ENCODE measurements around the gene FBXW9.

FBXW9 gene

DNA sequence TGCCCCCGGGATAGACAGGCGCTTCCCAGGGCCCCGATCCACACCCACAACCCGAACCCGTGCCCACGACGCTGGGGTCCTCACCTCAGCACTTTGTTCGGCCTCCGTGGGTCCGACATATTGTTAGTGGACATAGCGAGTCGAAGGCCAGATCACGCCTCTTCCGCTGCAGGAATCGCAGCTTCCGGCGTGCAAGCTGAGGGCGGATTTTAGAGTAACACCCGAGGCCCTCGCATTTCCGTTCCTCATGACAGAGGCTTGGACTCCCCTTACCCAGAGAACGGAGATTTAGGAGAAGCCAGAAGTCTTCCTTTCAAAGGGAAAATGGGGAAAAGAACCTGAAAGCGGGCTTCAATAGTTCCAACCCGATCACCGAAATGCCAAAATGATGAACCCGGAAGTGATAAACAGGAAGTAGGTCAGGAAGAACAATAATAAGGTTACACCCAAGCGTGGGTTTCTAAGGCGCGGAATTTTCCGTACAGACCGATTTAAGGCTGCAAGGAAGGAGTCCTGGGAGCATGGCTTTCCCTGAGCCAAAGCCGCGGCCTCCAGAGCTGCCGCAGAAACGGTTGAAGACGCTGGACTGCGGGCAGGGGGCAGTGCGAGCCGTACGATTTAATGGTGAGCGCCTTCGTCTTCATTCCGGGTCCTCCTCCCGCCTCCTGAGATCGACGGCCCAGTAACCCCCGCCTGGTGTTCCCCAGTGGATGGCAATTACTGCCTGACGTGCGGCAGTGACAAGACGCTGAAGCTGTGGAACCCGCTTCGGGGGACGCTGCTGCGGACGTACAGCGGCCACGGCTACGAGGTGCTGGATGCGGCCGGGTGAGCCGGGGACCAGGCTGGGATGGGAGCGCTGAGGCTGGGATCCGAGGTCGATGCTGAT lies 26.9 kb downstream of the FBXW9 start:
- H3K4me3 ChIP-seq (ENCODE audit: low read length) = peak overlapping the region; percentile 97
- no CpG with 5 or more reads among the region's 64 CpGs for WGBS (ENCODE audit: extremely low coverage, insufficient coverage, low lambda C conversion rate)
- H3K23ac ChIP-seq (ENCODE audit: low read length) = peak overlapping the region; percentile 68
- no peaks in the 10 kb centered on the region for H3K27me3 ChIP-seq (ENCODE audit: insufficient read depth, low read length, poor library complexity)
- H3K4me1 ChIP-seq (ENCODE audit: control insufficient read depth, low read depth, low read length) = peaks cover 3% of the 10 kb centered on the region
- DNase-seq = peak; percentile 85
- H3K27ac ChIP-seq (ENCODE audit: low read depth, low read length) = peak overlapping the region; percentile 76
- H2BK120ac ChIP-seq (ENCODE audit: low read depth, low read length) = no peak overlapping the region
- no peak overlapping the region for H3K18ac ChIP-seq (ENCODE audit: low read length)
- H2BK5ac ChIP-seq (ENCODE audit: low read length) = peak overlapping the region; percentile 91
- peaks cover 8% of the 10 kb centered on the region for H3K79me2 ChIP-seq (ENCODE audit: control insufficient read depth, insufficient read depth, low read length)
- H4K5ac ChIP-seq (ENCODE audit: low read length) = peak overlapping the region; percentile 96
- H3K9ac ChIP-seq (ENCODE audit: low read length) = peak overlapping the region; percentile 96
- no peak overlapping the region for H4K8ac ChIP-seq (ENCODE audit: low read depth, low read length)
- H3K79me1 ChIP-seq (ENCODE audit: low read length) = peaks cover 18% of the 10 kb centered on the region
- H3K4ac ChIP-seq (ENCODE audit: low read depth, low read length) = peak overlapping the region; percentile 28
- no peak overlapping the region for H2BK15ac ChIP-seq (replicated peaks; ENCODE audit: low read depth)
- H3K36me3 ChIP-seq (ENCODE audit: control insufficient read depth, insufficient read depth, low read length) = no peaks in the 10 kb centered on the region
- no peak overlapping the region for H2AK5ac ChIP-seq (ENCODE audit: low read length)
- H3K56ac ChIP-seq (ENCODE audit: low read length) = peak overlapping the region; percentile 98
- H3K4me2 ChIP-seq (ENCODE audit: low read length) = peak overlapping the region; percentile 82

DNA sequence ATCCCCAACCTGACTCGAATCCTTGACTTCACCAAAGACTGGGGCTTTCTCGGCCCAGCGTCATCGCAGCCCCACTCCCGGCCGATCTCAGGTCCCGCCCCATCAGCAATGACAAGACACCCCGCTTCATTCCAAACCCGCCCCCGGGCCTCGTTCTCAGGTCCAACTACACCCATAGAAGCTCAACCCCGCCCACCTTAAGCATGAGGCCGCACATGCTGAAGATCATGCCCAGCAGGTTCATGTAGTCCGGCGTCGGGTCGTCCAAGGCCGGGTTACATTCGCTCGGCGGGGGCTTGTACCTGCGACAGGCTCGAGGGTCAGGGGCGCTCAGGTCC lies 27.5 kb downstream of the FBXW9 start:
- Histone ChIP-seq H4K5ac (ENCODE audit: low read length) (no peak overlapping the region), H3K27ac (ENCODE audit: low read depth, low read length) (no peak overlapping the region), H3K56ac (ENCODE audit: low read length) (peak overlapping the region; percentile 98), H3K9ac (ENCODE audit: low read length) (peak overlapping the region; percentile 96), H3K4me3 (ENCODE audit: low read length) (peak overlapping the region; percentile 97), H2BK5ac (ENCODE audit: low read length) (no peak overlapping the region), H2BK120ac (ENCODE audit: low read depth, low read length) (no peak overlapping the region), H3K18ac (ENCODE audit: low read length) (no peak overlapping the region), H3K79me2 (ENCODE audit: control insufficient read depth, insufficient read depth, low read length) (peaks cover 8% of the 10 kb centered on the region), H3K4me1 (ENCODE audit: control insufficient read depth, low read depth, low read length) (peaks cover 3% of the 10 kb centered on the region), H2AK5ac (ENCODE audit: low read length) (no peak overlapping the region), H3K23ac (ENCODE audit: low read length) (peak overlapping the region; percentile 68), H2BK15ac (replicated peaks; ENCODE audit: low read depth) (no peak overlapping the region), H3K36me3 (ENCODE audit: control insufficient read depth, insufficient read depth, low read length) (no peaks in the 10 kb centered on the region), H3K4me2 (ENCODE audit: low read length) (peak overlapping the region; percentile 82), H3K27me3 (ENCODE audit: insufficient read depth, low read length, poor library complexity) (no peaks in the 10 kb centered on the region), H4K8ac (ENCODE audit: low read depth, low read length) (no peak overlapping the region), H3K79me1 (ENCODE audit: low read length) (peaks cover 18% of the 10 kb centered on the region), H3K4ac (ENCODE audit: low read depth, low read length) (peak overlapping the region; percentile 21)
- peak; percentile 43 for DNase-seq
- no CpG with 5 or more reads among the region's 24 CpGs for whole genome bisulfite sequencing (ENCODE audit: extremely low coverage, insufficient coverage, low lambda C conversion rate)

DNA sequence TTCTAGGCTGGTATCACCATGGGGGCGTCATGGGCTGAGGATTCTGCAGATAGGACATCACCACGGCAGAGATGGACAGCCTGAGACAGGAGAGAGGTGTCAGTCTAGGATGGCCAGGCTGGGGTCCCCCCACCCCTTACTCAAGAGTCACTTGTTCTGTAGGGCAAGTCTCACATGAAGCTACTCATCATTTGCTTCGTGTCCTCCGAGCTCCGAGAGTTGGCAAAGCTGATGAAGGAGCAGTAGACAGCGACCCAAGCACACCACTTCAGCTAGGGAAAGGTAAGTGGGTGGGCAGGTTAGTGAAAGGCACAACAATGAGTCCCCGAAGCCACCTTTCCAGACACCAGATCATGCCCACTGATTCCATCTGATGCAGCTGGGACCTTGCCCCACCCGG lies 28.1 kb downstream of the FBXW9 start:
- Histone ChIP-seq H4K8ac (ENCODE audit: low read depth, low read length) (no peak overlapping the region), H3K4me3 (ENCODE audit: low read length) (peak overlapping the region; percentile 97), H3K36me3 (ENCODE audit: control insufficient read depth, insufficient read depth, low read length) (no peaks in the 10 kb centered on the region), H3K4me1 (ENCODE audit: control insufficient read depth, low read depth, low read length) (peaks cover 3% of the 10 kb centered on the region), H3K79me2 (ENCODE audit: control insufficient read depth, insufficient read depth, low read length) (peaks cover 8% of the 10 kb centered on the region), H3K27me3 (ENCODE audit: insufficient read depth, low read length, poor library complexity) (no peaks in the 10 kb centered on the region), H3K79me1 (ENCODE audit: low read length) (peaks cover 18% of the 10 kb centered on the region), H3K23ac (ENCODE audit: low read length) (no peak overlapping the region), H3K4me2 (ENCODE audit: low read length) (peak overlapping the region; percentile 82), H2AK5ac (ENCODE audit: low read length) (no peak overlapping the region), H2BK15ac (replicated peaks; ENCODE audit: low read depth) (no peak overlapping the region), H3K9ac (ENCODE audit: low read length) (peak overlapping the region; percentile 96), H3K56ac (ENCODE audit: low read length) (peak overlapping the region; percentile 98), H3K27ac (ENCODE audit: low read depth, low read length) (no peak overlapping the region), H3K18ac (ENCODE audit: low read length) (no peak overlapping the region), H3K4ac (ENCODE audit: low read depth, low read length) (no peak overlapping the region), H4K5ac (ENCODE audit: low read length) (no peak overlapping the region), H2BK120ac (ENCODE audit: low read depth, low read length) (no peak overlapping the region), H2BK5ac (ENCODE audit: low read length) (no peak overlapping the region)
- no peak for DNase-seq
- no CpG with 5 or more reads among the region's 8 CpGs for WGBS (ENCODE audit: extremely low coverage, insufficient coverage, low lambda C conversion rate)

DNA sequence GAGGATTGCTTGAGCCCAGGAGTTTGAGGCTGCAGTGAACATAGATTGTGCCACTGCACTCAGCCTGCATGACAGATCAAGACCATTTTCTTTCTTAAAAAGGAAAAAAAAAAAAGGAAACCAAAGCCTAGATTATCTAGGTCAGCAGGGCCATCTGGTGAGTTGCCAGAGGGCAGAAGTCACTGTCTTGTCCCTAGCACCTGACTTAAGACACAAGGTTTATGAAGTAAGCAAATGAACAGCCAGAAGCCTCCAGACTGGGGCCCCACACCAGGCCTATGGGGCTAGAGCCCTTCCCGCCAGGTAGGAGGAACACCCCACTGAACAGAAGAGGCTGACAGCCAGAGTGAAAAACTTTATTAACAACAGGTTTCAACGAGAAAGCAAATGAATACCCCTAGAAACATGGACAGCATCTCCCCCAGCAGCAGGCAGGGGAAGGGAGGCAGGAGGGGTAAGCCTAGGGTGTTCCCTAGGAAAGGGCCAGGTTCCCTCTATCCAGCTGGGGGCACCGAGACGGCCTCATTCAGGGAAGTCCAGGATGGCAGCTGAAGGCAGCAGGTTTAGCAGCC lies 28.6 kb downstream of the FBXW9 start:
- no peak for DNase-seq

DNA sequence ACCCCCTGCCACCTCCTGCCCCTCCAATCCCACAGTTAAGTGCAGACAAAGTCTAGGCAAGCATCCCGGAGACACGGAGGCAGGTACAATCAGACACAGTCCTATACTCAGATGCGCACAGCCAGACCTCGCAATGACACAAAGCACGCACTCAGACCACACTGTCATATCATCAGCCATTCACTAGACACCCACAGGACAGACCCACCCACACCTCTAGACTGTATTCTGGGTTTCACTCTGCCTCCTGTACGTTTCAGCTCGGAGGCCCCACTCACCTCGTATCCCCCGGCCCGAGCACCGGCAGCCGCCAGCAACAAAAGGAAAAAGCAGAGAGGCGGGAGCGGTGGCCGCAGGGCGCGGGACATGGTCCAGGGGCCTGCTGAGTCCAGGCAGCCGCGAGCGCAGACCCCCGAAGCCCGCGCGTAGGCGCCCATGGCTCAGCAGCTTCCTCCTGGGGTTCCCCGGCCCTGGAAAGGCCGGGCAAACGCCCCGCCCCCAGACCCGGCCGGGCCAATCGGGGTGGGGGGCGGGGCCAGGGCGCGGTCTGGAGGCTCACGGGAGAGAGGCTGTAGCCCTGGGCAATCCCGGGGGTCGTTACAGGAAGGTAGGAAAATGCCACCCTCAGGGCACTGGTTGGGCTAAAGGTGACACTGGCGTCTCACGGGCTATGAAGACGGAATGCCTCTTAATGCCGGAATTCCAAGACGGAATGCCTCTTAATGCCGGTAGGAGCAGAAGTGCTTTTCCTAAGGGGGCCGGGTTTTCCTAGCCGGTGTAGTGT lies 30.0 kb downstream of the FBXW9 start, which contains the start of the genes MAN2B1 and WDR83:
MAN2B1 (minus strand) TSS at position 478 of the 784 bp plus-strand sequence; CDS start at position 437, 41 bp downstream.
WDR83 (plus strand) TSS at position 543 of the 784 bp plus-strand sequence. CDS start 2,984 bp downstream, outside the sequence.
- peak within 1 kb of the TSS; percentile 56 for H4K5ac ChIP-seq (ENCODE audit: low read length)
- peak within 1 kb of the TSS; percentile 80 for H3K23ac ChIP-seq (ENCODE audit: low read length)
- H3K4me2 ChIP-seq (ENCODE audit: low read length) = peak within 1 kb of the TSS; percentile 100
- peak; percentile 91 for DNase-seq
- no peak within 1 kb of the TSS for H4K8ac ChIP-seq (ENCODE audit: low read depth, low read length)
- H3K27ac ChIP-seq (ENCODE audit: low read depth, low read length) = peak within 1 kb of the TSS; percentile 10
- no peak within 1 kb of the TSS for H2BK15ac ChIP-seq (replicated peaks; ENCODE audit: low read depth)
- H3K79me2 ChIP-seq (ENCODE audit: control insufficient read depth, insufficient read depth, low read length) = peaks cover 8% of the 10 kb centered on the region
- peak within 1 kb of the TSS; percentile 88 for H2AK5ac ChIP-seq (ENCODE audit: low read length)
- peaks cover 4% of the 10 kb centered on the region for H3K36me3 ChIP-seq (ENCODE audit: control insufficient read depth, insufficient read depth, low read length)
- peaks cover 3% of the 10 kb centered on the region for H3K4me1 ChIP-seq (ENCODE audit: control insufficient read depth, low read depth, low read length)
- no peak within 1 kb of the TSS for H2BK120ac ChIP-seq (ENCODE audit: low read depth, low read length)
- H3K27me3 ChIP-seq (ENCODE audit: insufficient read depth, low read length, poor library complexity) = no peaks in the 10 kb centered on the region
- H3K4me3 ChIP-seq (ENCODE audit: low read length) = peak within 1 kb of the TSS; percentile 79
- no peak within 1 kb of the TSS for H3K4ac ChIP-seq (ENCODE audit: low read depth, low read length)
- no peak within 1 kb of the TSS for H2BK5ac ChIP-seq (ENCODE audit: low read length)
- H3K9ac ChIP-seq (ENCODE audit: low read length) = peak within 1 kb of the TSS; percentile 97
- no CpG with 5 or more reads among the region's 46 CpGs for WGBS (ENCODE audit: extremely low coverage, insufficient coverage, low lambda C conversion rate)
- peak within 1 kb of the TSS; percentile 98 for H3K56ac ChIP-seq (ENCODE audit: low read length)
- H3K18ac ChIP-seq (ENCODE audit: low read length) = peak within 1 kb of the TSS; percentile 33
- H3K79me1 ChIP-seq (ENCODE audit: low read length) = peaks cover 18% of the 10 kb centered on the region

More for the DNA sequence above, 28.6 kb downstream of the FBXW9 start:
- no peak overlapping the region for H4K8ac ChIP-seq (ENCODE audit: low read depth, low read length)
- H2BK120ac ChIP-seq (ENCODE audit: low read depth, low read length) = no peak overlapping the region
- no peak overlapping the region for H3K9ac ChIP-seq (ENCODE audit: low read length)
- no peak overlapping the region for H3K56ac ChIP-seq (ENCODE audit: low read length)
- H2BK15ac ChIP-seq (replicated peaks; ENCODE audit: low read depth) = no peak overlapping the region
- no peak overlapping the region for H3K4me2 ChIP-seq (ENCODE audit: low read length)
- peaks cover 18% of the 10 kb centered on the region for H3K79me1 ChIP-seq (ENCODE audit: low read length)
- no peaks in the 10 kb centered on the region for H3K27me3 ChIP-seq (ENCODE audit: insufficient read depth, low read length, poor library complexity)
- no peak overlapping the region for H4K5ac ChIP-seq (ENCODE audit: low read length)
- no peak overlapping the region for H3K4me3 ChIP-seq (ENCODE audit: low read length)
- no peak overlapping the region for H3K27ac ChIP-seq (ENCODE audit: low read depth, low read length)
- WGBS (ENCODE audit: extremely low coverage, insufficient coverage, low lambda C conversion rate) = no CpG with 5 or more reads among the region's 4 CpGs
- peaks cover 3% of the 10 kb centered on the region for H3K4me1 ChIP-seq (ENCODE audit: control insufficient read depth, low read depth, low read length)
- peaks cover 3% of the 10 kb centered on the region for H3K36me3 ChIP-seq (ENCODE audit: control insufficient read depth, insufficient read depth, low read length)
- H3K18ac ChIP-seq (ENCODE audit: low read length) = no peak overlapping the region
- no peak overlapping the region for H2AK5ac ChIP-seq (ENCODE audit: low read length)
- no peak overlapping the region for H3K23ac ChIP-seq (ENCODE audit: low read length)
- H2BK5ac ChIP-seq (ENCODE audit: low read length) = no peak overlapping the region
- no peak overlapping the region for H3K4ac ChIP-seq (ENCODE audit: low read depth, low read length)
- peaks cover 8% of the 10 kb centered on the region for H3K79me2 ChIP-seq (ENCODE audit: control insufficient read depth, insufficient read depth, low read length)
